ENCODE data around the gene CLN5. TPM values are rescaled to one million over a fixed set of nuclear protein-coding genes. Genes with fewer than 3 reads are reported as not detected.

CLN5 gene
- total RNA-seq, 1 donor = 14.3 TPM

GRCh38 chr13:77016251-77016812 is 24.5 kb downstream of the CLN5 start:
- no peak for DNase-seq (ENCODE audit: low read depth in 2 of 3, low spot score in 2 of 3)

- DNase-seq (ENCODE audit: low read depth in 2 of 3, low spot score in 2 of 3) = no peak
Observed at GRCh38 chr13:77016888-77017623, 25.2 kb downstream of the CLN5 start.

GRCh38 chr13:77019756-77020155 is 27.9 kb downstream of the CLN5 start:
- DNase-seq (ENCODE audit: low read depth in 2 of 3, low spot score in 2 of 3) = no peak

GRCh38 chr13:77022341-77022740 is 30.5 kb downstream of the CLN5 start:
- DNase-seq (ENCODE audit: low read depth in 2 of 3, low spot score in 2 of 3) = no peak

GRCh38 chr13:77026255-77026860 is 34.5 kb downstream of the CLN5 start:
- peak; percentile 43 to 74 (median 70) for DNase-seq (ENCODE audit: low read depth in 2 of 3, low spot score in 2 of 3)

GRCh38 chr13:77026861-77027621 is 35.2 kb downstream of the CLN5 start, which contains the start of gene FBXL3:
Gene FBXL3 (minus strand): TSS chr13:77027159. CDS start chr13:77021860, 5,299 bp downstream.
- peak; percentile 72 to 88 (median 81) for DNase-seq (ENCODE audit: low read depth in 2 of 3, low spot score in 2 of 3)

GRCh38 chr13:77028202-77028601 is 36.3 kb downstream of the CLN5 start:
- no peak for DNase-seq (ENCODE audit: low read depth in 2 of 3, low spot score in 2 of 3)

GRCh38 chr13:77029436-77029835 is 37.6 kb downstream of the CLN5 start:
- no peak for DNase-seq (ENCODE audit: low read depth in 2 of 3, low spot score in 2 of 3)

GRCh38 chr13:77031656-77032243 is 39.9 kb downstream of the CLN5 start:
- no peak for DNase-seq (ENCODE audit: low read depth in 2 of 3, low spot score in 2 of 3)

- DNase-seq (ENCODE audit: low read depth in 2 of 3, low spot score in 2 of 3) = no peak
Observed at GRCh38 chr13:77033717-77034302, 41.9 kb downstream of the CLN5 start.

GRCh38 chr13:77034881-77035280 is 43.0 kb downstream of the CLN5 start:
- no peak for DNase-seq (ENCODE audit: low read depth in 2 of 3, low spot score in 2 of 3)

GRCh38 chr13:77036279-77036678 is 44.4 kb downstream of the CLN5 start:
- no peak for DNase-seq (ENCODE audit: low read depth in 2 of 3, low spot score in 2 of 3)

- DNase-seq (ENCODE audit: low read depth in 2 of 3, low spot score in 2 of 3) = no peak
Observed at GRCh38 chr13:77038907-77039480, 47.1 kb downstream of the CLN5 start.

GRCh38 chr13:77040076-77040475 is 48.2 kb downstream of the CLN5 start:
- DNase-seq (ENCODE audit: low read depth in 2 of 3, low spot score in 2 of 3) = no peak

GRCh38 chr13:77040835-77041234 is 49.0 kb downstream of the CLN5 start:
- no peak for DNase-seq (ENCODE audit: low read depth in 2 of 3, low spot score in 2 of 3)

GRCh38 chr13:77042566-77043177 is 50.8 kb downstream of the CLN5 start:
- peak in 2 of 3 donors; percentile 31 to 63 for DNase-seq (ENCODE audit: low read depth in 2 of 3, low spot score in 2 of 3)

- no peak for DNase-seq (ENCODE audit: low read depth in 2 of 3, low spot score in 2 of 3)
Observed at GRCh38 chr13:77047649-77048343, 55.9 kb downstream of the CLN5 start.

GRCh38 chr13:77048681-77049080 is 56.8 kb downstream of the CLN5 start:
- DNase-seq (ENCODE audit: low read depth in 2 of 3, low spot score in 2 of 3) = peak in 1 of 3 donors; percentile 20

- DNase-seq (ENCODE audit: low read depth in 2 of 3, low spot score in 2 of 3) = no peak
Observed at GRCh38 chr13:77053192-77053591, 61.3 kb downstream of the CLN5 start.
